Caki2 (cell line): ENCODE data around the gene MS4A10. TPM values are rescaled to one million over a fixed set of nuclear protein-coding genes. Genes with fewer than 3 reads are reported as not detected.
"Not testable (repeated sequence)": the region's sequence is repeated elsewhere in the genome, so short reads cannot be mapped to it uniquely, and the experiment has no call there.

Experiments used
- DNase-seq: peaks from one replicate; pipeline ENCODE4 v3.0.0-alpha.2; 2015; ENCODE audit warnings: low read depth
- in situ Hi-C: cut with HindIII; loops from 2 replicates; pipeline ENCODE4 v1.10.0; 2016; ENCODE audit warnings: low sequenced_read_pairs, low pct_unique_long_range_greater_than_20kb, mixed read lengths
- total RNA-seq: library from RNA; depleted of rRNA; stranded (reverse); fragments of >200 nt; shearing (Covaris generic); gene quantifications from 2 replicates; pipeline ENCODE4 v1.2.3, GENCODE V29; 2014; ENCODE audit warnings: low replicate concordance

MS4A10 gene
- total RNA-seq, 1 experiment from 2014 or later = not detected

DNA sequence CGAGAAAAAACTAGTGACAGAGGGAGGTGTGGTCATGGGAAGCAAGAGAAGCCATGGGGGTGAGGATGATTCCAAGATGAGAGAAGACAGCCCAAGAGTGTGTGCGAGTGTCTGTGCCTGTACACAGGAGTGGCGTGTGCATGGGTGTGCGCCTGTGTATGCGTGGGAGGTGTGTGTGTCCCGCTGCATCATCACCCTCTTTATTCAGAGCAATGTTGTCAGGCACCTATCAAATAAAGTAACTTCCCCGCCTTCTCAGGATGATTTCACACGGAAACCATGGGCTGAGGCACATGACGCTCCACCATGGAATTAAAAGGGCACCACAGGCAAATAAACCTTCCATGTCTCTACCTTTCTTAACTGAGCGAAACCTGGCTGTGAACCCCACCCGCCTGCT is 24.6 kb downstream of the MS4A10 start:
- in situ Hi-C loops = no loop called here

DNA sequence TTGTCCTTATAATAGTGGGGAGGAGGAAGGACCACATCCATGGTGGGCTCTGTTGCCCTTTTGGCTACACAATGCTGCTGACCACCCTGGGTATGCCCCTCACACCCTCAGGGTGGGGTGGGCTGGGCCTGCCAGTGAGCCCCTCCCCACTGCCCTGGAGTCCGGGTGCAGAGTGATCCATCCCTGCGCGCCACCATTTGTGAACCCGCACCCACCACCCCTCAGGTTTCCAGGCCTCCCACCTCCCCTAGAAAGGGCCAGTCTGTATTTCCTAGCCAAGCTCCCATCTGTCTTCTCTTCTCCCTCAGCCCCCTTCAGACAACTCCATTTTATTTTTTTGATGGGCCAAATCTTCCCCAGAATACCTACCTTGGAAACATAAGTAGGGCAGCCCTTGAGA is 25.0 kb downstream of the MS4A10 start:
- DNase-seq = no peak

More for the DNA sequence above, 24.6 kb downstream of the MS4A10 start:
- DNase-seq = no peak

DNA sequence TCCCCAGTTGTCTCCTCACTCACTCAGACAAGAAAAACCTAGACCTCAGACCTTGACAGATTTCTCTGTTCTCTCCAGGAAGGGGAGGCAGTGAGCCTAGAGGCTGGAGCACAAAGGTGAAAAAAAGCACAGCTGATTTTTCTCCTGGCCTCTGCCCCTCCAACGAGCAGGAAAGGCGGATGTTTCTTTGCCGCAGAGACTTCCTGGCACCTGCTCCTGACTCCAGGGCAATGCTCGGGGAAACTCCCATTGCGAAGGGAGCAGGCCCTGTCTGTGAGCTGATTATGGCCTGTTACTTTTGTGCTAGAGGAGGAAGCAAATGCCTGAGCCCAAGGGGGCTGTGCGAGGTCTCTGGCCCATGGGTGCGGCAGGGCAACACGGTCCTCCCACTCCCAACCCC is 25.4 kb downstream of the MS4A10 start:
- no peak for DNase-seq
- in situ Hi-C loops = no loop called here

More for the DNA sequence above, 25.0 kb downstream of the MS4A10 start:
- in situ Hi-C loops = no loop called here

DNA sequence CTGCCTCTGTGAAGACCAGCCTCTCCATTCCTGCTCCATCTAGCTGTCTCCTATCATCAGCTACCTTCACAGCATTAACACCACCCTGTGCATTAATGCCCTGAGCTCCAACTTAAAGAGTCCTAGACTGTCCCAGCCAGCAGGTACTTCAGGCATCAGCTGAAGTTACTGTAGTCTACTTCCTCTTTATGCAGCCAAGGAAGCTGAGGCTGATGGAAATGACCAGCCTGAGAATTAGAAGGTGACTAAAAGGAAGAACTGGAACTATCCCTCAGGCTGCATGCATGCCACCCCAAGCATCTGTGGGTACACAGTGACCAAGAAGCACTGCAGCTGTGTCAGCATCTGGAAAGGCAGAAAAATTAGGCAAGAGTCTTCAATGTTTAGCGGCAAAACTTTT is 28.2 kb downstream of the MS4A10 start:
- no peak for DNase-seq
- in situ Hi-C loops = no loop called here

DNA sequence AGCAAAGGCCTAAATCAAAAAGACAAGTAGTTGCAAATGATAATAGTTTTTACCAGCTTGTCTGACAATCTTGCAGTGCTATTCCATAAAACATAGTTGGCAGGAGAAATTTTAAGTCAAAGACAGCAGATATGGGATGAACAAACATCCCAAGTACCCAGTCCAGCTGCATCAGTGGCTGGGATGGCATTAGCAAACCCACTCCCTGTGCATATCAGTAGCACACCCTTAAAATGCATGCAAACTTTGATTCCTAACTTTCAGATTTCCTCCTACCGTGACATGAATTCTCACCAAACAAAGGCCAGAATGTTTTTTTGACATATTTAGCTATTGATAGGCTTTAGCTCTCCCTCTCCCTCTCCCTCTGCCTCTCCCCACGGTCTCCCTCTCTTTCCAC is 29.0 kb downstream of the MS4A10 start:
- in situ Hi-C loops = no loop called here
- DNase-seq = no peak

DNA sequence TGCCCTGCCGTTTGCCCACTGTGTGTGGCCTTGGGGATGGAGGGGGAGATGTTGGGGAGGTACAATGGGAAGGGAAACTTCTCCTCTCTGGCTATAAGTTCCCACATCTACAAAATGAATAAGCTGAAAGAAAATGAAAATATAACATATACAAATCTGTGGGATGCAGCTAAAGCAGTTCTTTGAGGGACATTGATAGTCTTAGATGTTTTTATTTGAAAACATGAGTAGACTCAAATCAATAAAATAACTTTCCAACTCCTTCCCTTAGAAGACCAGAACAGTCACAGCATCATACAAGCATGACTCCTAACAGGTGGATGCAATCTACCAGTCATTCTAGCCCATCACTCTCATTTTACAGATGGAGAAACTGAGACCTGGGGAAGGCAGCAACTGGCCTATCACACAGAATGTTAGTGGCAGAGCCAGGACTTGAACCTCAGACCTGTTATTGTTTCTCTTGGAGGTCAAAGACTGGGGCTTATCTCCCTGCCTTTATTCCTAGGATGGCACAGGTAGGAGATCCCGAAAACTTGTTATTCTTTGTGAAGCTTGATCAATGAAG is 31.5 kb downstream of the MS4A10 start:
- in situ Hi-C loops = no loop called here
- no peak for DNase-seq

DNA sequence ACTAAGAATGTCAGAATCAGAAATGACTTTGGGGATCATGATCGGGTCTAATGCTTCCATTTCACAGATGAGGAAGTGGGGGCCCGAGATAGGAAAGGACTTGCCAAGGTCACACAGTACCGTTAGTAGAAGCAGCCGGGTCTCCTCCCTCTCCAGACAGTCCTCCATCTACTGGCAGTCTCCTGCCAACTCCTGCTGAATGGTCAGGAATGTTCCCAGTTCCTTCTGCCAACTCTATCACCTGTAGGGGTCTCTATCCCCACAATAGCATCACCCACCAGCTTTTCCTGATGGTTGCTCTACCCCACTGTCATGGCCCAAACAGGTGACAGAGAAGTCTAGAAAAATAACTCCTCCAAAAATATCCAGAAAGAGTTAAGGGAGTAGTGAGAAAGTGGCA is 32.9 kb downstream of the MS4A10 start:
- DNase-seq = no peak

DNA sequence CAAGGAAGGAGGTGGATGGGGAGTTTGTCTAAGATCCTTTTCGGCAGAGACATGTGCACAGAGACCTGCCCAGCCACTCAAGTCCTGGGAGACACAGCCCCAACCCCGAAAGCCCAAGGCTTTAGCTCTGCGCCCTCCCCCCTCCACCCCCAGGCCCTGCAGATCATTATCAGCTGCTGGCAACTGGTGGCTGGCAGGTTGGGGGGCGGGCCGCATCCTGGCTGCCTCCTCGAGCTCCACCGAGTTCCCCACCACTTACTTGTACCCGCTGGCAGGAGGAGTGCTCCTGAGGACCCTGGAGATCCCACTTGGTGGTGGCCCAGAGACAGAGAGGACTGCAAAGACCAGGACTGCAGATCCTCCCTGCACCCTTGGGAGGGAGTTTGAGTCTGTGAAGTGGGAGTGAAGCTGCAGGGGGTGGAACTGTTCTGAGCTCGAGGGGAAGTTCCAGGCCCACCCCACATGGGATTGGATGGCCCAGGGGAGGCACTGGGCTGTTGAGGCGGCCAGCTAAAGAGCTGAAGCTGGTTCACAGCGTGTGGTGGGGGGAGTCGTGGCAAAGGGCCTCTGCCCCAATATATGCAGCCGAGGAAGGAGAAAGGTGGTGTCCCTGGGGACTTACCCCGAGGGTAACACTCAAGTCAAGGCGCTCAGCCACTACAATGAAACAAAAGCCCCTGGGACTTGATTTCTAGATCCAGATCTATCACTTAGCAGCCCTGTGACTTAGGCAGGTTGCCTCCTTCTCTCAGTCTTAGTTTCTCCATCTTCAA is 36.9 kb downstream of the MS4A10 start:
- DNase-seq = no peak
- in situ Hi-C loops = no loop called here

More for the DNA sequence above, 32.9 kb downstream of the MS4A10 start:
- in situ Hi-C loops = no loop called here

DNA sequence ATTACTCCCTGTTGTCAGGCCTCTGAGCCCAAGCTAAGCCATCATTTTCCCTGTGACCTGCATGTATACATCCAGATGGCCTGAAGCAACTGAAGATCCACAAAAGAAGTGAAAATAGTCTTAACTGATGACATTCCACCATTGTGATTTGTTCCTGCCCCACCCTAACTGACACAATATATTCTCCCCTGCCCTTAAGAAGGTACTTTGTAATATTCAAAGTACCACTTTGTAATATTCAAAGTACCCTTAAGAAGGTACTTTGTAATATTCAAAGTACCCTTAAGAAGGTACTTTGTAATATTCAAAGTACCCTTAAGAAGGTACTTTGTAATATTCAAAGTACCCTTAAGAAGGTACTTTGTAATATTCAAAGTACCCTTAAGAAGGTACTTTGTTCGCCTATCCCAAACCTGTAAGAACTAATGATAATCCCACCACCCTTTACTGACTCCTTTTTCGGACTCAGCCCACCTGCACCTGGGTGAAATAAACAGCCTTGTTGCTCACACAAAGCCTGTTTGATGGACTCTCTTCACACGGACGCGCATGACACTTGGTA is 38.7 kb downstream of the MS4A10 start:
- DNase-seq, in situ Hi-C loops: not testable (repeated sequence)

DNA sequence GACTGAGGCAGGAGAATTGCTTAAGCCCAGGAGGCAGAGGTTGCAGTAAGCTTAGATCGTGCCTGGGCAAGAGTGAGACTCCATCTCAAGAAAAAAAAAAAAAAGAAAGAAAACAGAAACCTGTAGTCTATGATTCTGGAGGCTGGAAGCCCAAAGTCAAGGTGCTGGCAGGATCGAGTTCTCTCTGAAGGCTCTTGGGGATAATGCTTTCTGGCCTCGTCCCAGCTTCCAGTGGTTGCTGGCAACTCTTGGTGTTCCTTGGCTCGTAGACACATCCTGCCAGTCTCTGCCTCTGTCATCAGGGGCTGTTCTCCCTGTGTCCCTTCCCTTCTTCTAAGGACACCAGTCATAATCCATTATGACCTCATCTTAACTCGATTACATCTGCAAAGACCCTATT is 40.0 kb downstream of the MS4A10 start:
- in situ Hi-C loops = no loop called here

DNA sequence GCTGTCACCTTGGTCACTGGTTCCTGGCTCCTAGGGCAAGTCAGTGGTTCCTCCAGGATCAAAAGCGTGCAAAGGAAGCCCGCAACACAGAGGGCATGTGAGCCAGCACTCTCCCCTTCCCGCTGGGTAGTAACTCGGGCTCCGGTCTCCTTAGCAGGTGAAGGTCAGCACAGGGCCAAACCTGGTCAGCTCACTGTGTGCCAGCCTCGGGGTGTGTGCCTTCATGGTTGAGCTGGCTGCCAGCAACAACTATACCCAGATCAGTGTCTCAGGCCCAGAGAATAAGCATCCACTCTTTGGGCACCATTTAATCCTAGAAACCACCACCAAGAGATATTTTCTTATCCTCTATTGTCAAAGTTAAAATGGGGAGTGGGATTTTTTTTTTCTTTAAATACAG is 40.7 kb downstream of the MS4A10 start:
- in situ Hi-C loops = no loop called here
- no peak for DNase-seq

More for the DNA sequence above, 40.0 kb downstream of the MS4A10 start:
- no peak for DNase-seq

DNA sequence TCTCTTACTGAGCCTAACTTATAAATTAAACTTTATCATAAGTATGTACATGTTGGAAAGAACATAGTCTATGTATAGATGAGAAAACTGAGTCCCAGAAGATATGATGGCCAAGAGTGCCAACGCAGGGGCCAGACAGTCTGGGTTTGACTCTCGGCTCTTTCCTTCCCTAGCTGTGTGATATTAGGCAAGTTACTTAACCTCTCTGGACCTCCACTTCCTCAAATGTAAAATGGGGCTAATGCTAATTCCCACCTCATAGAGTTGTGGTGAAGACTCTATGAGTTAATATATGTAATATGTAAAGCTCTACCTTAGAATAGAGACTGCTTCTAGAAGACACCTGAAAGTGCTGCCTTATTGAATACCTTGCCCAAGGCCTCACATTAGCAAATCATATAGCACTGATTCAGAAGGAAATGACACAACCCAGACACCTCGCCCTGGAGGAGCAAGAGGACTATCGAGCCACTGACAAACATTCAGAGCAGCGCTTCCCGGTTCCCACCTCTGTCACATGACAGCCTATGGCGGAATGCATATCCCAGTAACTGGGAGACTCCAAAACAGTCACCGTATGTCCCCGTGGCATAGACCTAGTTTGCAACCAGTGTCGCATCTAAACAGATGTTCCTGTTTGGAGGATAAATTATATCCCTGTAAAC is 45.5 kb downstream of the MS4A10 start:
- in situ Hi-C loops = no loop called here
- DNase-seq = no peak

DNA sequence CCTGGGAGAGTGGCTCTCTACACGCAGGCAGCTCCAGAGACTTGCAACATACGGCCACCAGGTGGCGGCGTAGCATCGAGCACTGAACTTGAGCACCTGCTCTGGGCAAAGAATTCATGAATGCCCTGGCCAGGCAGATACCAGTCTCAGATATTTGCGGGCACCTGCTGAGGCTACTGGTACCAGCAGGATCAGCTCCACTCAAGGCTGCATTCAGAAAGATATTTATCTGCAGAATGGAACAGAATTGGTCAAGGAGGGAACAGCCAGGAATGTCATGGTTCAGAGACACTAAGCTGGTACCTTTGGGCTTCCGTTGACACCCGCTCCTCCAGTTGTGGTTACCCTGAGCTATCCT is 46.0 kb downstream of the MS4A10 start:
- DNase-seq = peak; percentile 51
- in situ Hi-C loops = no loop called here

DNA sequence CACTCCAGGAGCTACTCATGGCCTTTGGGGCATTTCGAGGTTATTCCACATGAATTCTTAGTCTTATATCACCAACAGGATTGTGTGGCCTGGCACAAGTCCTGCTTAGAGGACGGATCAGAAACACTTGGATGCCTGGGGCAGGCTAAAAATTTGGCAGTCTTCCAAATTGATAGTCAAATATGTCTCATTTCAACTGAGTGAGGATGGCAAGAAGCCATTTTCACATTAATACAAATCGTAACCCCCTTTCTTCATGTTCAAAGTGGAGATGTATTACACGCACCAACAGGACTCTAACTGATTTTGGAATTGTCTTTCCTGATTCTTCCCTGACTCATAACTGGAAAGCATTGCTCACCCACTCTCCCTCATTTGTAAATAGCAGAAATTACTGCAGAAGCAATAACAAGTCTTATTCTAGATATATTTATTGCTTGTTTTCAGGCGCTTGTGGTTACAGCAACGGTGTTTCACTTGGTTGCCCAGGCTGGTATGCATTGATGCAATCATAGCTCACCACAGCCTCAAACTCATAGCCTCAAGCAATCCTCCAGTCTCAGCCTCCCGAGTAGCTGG is 46.5 kb downstream of the MS4A10 start:
- peak; percentile 33 for DNase-seq
- in situ Hi-C loops = no loop called here

DNA sequence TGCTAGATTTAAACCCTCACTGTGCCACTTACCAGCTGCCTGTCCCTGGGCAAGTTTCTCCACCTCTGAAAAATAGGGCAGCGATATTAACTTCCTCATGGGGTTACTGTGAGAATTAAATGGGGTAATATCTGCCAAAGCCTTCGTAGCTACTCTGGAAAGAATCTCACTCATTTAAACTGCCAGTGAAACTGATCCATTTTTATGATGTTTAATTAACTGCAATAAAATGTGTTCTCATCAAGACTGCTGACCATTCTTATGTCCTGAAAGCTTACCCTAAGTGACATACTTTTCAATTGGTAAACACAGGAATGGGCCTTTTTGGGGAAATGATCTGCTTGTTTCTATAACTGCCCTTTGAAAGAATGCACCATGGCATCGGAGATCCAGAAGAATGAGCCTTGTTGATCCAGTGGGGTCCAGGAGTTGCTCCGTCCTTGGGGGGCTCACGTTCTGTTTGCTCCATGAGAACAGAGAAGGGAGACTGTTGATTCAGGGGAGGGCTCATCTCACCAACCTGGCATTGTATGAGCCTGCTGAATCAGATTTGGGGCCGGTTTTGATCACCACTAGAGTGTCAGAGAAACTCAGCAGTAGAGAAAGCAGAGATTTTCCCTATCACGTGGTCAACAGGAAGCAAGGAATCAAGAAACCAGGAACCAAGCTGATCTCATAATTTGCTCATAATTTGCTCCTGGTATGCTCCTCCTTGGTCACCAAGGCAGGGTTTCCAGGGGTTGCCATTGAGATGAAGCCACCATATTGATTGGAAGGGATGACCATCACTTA is 49.8 kb downstream of the MS4A10 start:
- no peak for DNase-seq
- in situ Hi-C loops = no loop called here

DNA sequence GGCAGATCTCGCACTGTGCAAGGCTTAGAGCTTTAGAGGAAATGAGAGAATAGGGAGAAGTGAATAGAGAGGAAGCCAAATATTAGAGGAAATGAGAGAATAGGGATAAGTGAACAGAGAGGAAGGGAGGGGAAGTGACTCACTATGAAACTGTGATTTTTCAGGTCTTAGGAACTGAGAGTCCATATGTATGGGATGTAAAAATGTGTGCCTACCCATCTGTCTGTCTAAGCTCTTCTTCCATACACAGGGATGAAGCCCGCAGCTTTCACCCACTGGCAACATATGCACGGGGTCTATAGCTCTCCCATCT is 50.4 kb downstream of the MS4A10 start:
- no peak for DNase-seq
- in situ Hi-C loops = no loop called here

DNA sequence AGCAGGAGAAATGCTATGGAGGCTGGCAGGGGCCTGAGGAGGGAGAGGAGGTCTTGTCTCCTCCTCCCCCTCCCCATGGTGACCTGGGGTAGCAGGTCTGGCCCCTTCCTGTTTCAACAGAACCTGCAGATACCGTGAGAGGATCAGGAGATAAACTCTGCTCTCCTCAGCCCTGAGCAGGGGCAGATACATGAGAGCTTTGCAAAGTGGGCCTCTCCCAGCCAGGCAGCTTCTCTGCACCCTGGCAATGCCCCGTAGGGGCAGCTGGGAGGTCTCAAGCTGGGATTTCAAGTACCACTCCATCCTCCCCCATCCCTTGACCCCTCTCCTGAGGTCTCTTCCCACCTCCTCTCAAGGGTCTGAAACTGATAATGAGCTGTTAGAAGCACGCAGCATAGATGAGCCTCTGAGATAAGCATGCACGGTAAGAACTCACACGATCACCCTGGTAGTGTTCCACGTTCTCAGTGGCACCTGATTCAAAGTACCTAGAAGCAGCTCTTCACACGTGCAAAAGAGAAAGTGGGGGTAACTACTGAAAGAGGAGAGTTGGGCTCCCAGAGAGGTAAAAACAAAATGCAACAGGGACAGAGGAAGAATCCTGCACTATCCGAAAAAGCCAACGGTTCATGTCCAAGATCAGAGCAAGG is 51.9 kb downstream of the MS4A10 start:
- in situ Hi-C loops = no loop called here
- no peak for DNase-seq

DNA sequence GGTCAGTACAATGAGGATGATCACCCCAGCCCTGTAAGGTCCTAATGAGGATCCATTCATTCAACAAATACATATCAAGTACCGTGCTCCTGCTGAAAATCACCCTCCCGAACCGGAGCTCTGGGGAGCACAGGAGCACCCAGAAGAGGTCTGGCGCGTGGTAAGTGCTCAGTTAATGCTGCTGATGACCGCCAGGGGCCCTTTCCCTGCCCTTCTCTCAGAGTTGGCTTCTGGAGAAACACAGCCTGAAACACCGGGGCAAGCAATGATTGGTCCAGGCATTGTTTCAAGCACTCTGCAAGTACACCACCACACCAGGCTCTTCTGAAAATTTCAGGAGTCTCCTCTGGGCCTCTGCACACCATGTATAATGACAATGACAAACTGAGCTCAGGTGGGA is 53.0 kb downstream of the MS4A10 start:
- no peak for DNase-seq
- in situ Hi-C loops = no loop called here
